Measurements from ENCODE around the gene TMEM250.

Gene TMEM250

GRCh38 chr9:136124976-136125692 is 6.5 kb upstream of the TMEM250 start:
- Histone ChIP-seq H3K36me3 (ENCODE audit: control insufficient read depth, low read depth, low read length) (no peaks in the 10 kb centered on the region), H3K27ac (ENCODE audit: low read length) (no peak overlapping the region), H3K4me3 (ENCODE audit: low read length) (no peak overlapping the region), H3K9ac (ENCODE audit: low read length) (no peak overlapping the region), H3K4me1 (ENCODE audit: control insufficient read depth, low read depth, low read length) (no peaks in the 10 kb centered on the region), H3K9me3 (ENCODE audit: control insufficient read depth, low read depth, low read length) (no peaks in the 10 kb centered on the region), H3K27me3 (ENCODE audit: control insufficient read depth, insufficient read depth, low read length) (peaks cover 4% of the 10 kb centered on the region)

- no peak overlapping the region for H3K9ac ChIP-seq (ENCODE audit: low read length)
- no peaks in the 10 kb centered on the region for H3K36me3 ChIP-seq (ENCODE audit: control insufficient read depth, low read depth, low read length)
- H3K4me3 ChIP-seq (ENCODE audit: low read length): no peak overlapping the region
- H3K27ac ChIP-seq (ENCODE audit: low read length): no peak overlapping the region
- H3K4me1 ChIP-seq (ENCODE audit: control insufficient read depth, low read depth, low read length): peaks cover 5% of the 10 kb centered on the region
- no peaks in the 10 kb centered on the region for H3K9me3 ChIP-seq (ENCODE audit: control insufficient read depth, low read depth, low read length)
- H3K27me3 ChIP-seq (ENCODE audit: control insufficient read depth, insufficient read depth, low read length): peaks cover 4% of the 10 kb centered on the region
Measured at GRCh38 chr9:136122425-136123383, 4.0 kb upstream of the TMEM250 start.

GRCh38 chr9:136121801-136122200 is 3.1 kb upstream of the TMEM250 start:
- H3K27ac ChIP-seq (ENCODE audit: low read length): no peak overlapping the region
- peaks cover 4% of the 10 kb centered on the region for H3K27me3 ChIP-seq (ENCODE audit: control insufficient read depth, insufficient read depth, low read length)
- peaks cover 10% of the 10 kb centered on the region for H3K4me1 ChIP-seq (ENCODE audit: control insufficient read depth, low read depth, low read length)
- no peaks in the 10 kb centered on the region for H3K36me3 ChIP-seq (ENCODE audit: control insufficient read depth, low read depth, low read length)
- H3K9ac ChIP-seq (ENCODE audit: low read length): no peak overlapping the region
- no peak overlapping the region for H3K4me3 ChIP-seq (ENCODE audit: low read length)
- H3K9me3 ChIP-seq (ENCODE audit: control insufficient read depth, low read depth, low read length): no peaks in the 10 kb centered on the region

GRCh38 chr9:136120438-136120844 is 1.8 kb upstream of the TMEM250 start:
- no peak overlapping the region for H3K27ac ChIP-seq (ENCODE audit: low read length)
- H3K4me1 ChIP-seq (ENCODE audit: control insufficient read depth, low read depth, low read length): peaks cover 10% of the 10 kb centered on the region
- H3K27me3 ChIP-seq (ENCODE audit: control insufficient read depth, insufficient read depth, low read length): peaks cover 4% of the 10 kb centered on the region
- H3K36me3 ChIP-seq (ENCODE audit: control insufficient read depth, low read depth, low read length): peaks cover 2% of the 10 kb centered on the region
- no peak overlapping the region for H3K9ac ChIP-seq (ENCODE audit: low read length)
- no peak overlapping the region for H3K4me3 ChIP-seq (ENCODE audit: low read length)
- no peaks in the 10 kb centered on the region for H3K9me3 ChIP-seq (ENCODE audit: control insufficient read depth, low read depth, low read length)

- H3K4me3 ChIP-seq (ENCODE audit: low read length): peak overlapping the region; percentile 70
- no peak overlapping the region for H3K9ac ChIP-seq (ENCODE audit: low read length)
- H3K4me1 ChIP-seq (ENCODE audit: control insufficient read depth, low read depth, low read length): peaks cover 10% of the 10 kb centered on the region
- peaks cover 4% of the 10 kb centered on the region for H3K27me3 ChIP-seq (ENCODE audit: control insufficient read depth, insufficient read depth, low read length)
- no peak overlapping the region for H3K27ac ChIP-seq (ENCODE audit: low read length)
- H3K36me3 ChIP-seq (ENCODE audit: control insufficient read depth, low read depth, low read length): peaks cover 7% of the 10 kb centered on the region
- H3K9me3 ChIP-seq (ENCODE audit: control insufficient read depth, low read depth, low read length): no peaks in the 10 kb centered on the region
Measured at GRCh38 chr9:136119883-136120393, 1.3 kb upstream of the TMEM250 start.

GRCh38 chr9:136119061-136119882 is 597 bp upstream of the TMEM250 start:
- peaks cover 10% of the 10 kb centered on the region for H3K4me1 ChIP-seq (ENCODE audit: control insufficient read depth, low read depth, low read length)
- H3K27ac ChIP-seq (ENCODE audit: low read length): no peak overlapping the region
- peaks cover 4% of the 10 kb centered on the region for H3K27me3 ChIP-seq (ENCODE audit: control insufficient read depth, insufficient read depth, low read length)
- H3K9me3 ChIP-seq (ENCODE audit: control insufficient read depth, low read depth, low read length): no peaks in the 10 kb centered on the region
- H3K36me3 ChIP-seq (ENCODE audit: control insufficient read depth, low read depth, low read length): peaks cover 9% of the 10 kb centered on the region
- H3K9ac ChIP-seq (ENCODE audit: low read length): peak overlapping the region; percentile 37
- peak overlapping the region; percentile 70 for H3K4me3 ChIP-seq (ENCODE audit: low read length)

- Histone ChIP-seq H3K4me1 (ENCODE audit: control insufficient read depth, low read depth, low read length) (peaks cover 10% of the 10 kb centered on the region), H3K27ac (ENCODE audit: low read length) (no peak overlapping the region), H3K27me3 (ENCODE audit: control insufficient read depth, insufficient read depth, low read length) (peaks cover 4% of the 10 kb centered on the region), H3K36me3 (ENCODE audit: control insufficient read depth, low read depth, low read length) (peaks cover 9% of the 10 kb centered on the region), H3K9me3 (ENCODE audit: control insufficient read depth, low read depth, low read length) (no peaks in the 10 kb centered on the region), H3K4me3 (ENCODE audit: low read length) (peak overlapping the region; percentile 70), H3K9ac (ENCODE audit: low read length) (peak overlapping the region; percentile 69)
Measured at GRCh38 chr9:136117916-136118319, 757 bp downstream of the TMEM250 start.

GRCh38 chr9:136117291-136117915 is 1.3 kb downstream of the TMEM250 start:
- Histone ChIP-seq H3K36me3 (ENCODE audit: control insufficient read depth, low read depth, low read length) (peaks cover 9% of the 10 kb centered on the region), H3K9ac (ENCODE audit: low read length) (peak overlapping the region; percentile 69), H3K4me1 (ENCODE audit: control insufficient read depth, low read depth, low read length) (peaks cover 10% of the 10 kb centered on the region), H3K9me3 (ENCODE audit: control insufficient read depth, low read depth, low read length) (no peaks in the 10 kb centered on the region), H3K27ac (ENCODE audit: low read length) (no peak overlapping the region), H3K27me3 (ENCODE audit: control insufficient read depth, insufficient read depth, low read length) (peaks cover under 1% of the 10 kb centered on the region), H3K4me3 (ENCODE audit: low read length) (peak overlapping the region; percentile 70)

GRCh38 chr9:136116360-136117098 is 2.1 kb downstream of the TMEM250 start:
- H3K27me3 ChIP-seq (ENCODE audit: control insufficient read depth, insufficient read depth, low read length): no peaks in the 10 kb centered on the region
- no peaks in the 10 kb centered on the region for H3K9me3 ChIP-seq (ENCODE audit: control insufficient read depth, low read depth, low read length)
- peaks cover 9% of the 10 kb centered on the region for H3K36me3 ChIP-seq (ENCODE audit: control insufficient read depth, low read depth, low read length)
- H3K4me3 ChIP-seq (ENCODE audit: low read length): no peak overlapping the region
- H3K4me1 ChIP-seq (ENCODE audit: control insufficient read depth, low read depth, low read length): peaks cover 10% of the 10 kb centered on the region
- no peak overlapping the region for H3K27ac ChIP-seq (ENCODE audit: low read length)
- H3K9ac ChIP-seq (ENCODE audit: low read length): no peak overlapping the region

GRCh38 chr9:136115641-136116359 is 2.9 kb downstream of the TMEM250 start:
- no peaks in the 10 kb centered on the region for H3K27me3 ChIP-seq (ENCODE audit: control insufficient read depth, insufficient read depth, low read length)
- no peaks in the 10 kb centered on the region for H3K9me3 ChIP-seq (ENCODE audit: control insufficient read depth, low read depth, low read length)
- H3K4me1 ChIP-seq (ENCODE audit: control insufficient read depth, low read depth, low read length): peaks cover 10% of the 10 kb centered on the region
- no peak overlapping the region for H3K9ac ChIP-seq (ENCODE audit: low read length)
- no peak overlapping the region for H3K27ac ChIP-seq (ENCODE audit: low read length)
- H3K36me3 ChIP-seq (ENCODE audit: control insufficient read depth, low read depth, low read length): peaks cover 9% of the 10 kb centered on the region
- H3K4me3 ChIP-seq (ENCODE audit: low read length): no peak overlapping the region

Data from iPS-18a (cell line).